ENCODE data around the gene PDE4D.

- TF ChIP-seq YY1 (IDR thresholded peaks at IDR 0.05; ENCODE audit: insufficient read depth, insufficient read length) (no peak), ZNF274 (IDR thresholded peaks at IDR 0.05; ENCODE audit: low read depth, low read length) (no peak)
Measured at GRCh38 chr5:59637884-59638580, 255.5 kb downstream of the PDE4D start.

Measured in NT2/D1 (cell line).